ENCODE measurements around the gene HS3ST4.

DNA sequence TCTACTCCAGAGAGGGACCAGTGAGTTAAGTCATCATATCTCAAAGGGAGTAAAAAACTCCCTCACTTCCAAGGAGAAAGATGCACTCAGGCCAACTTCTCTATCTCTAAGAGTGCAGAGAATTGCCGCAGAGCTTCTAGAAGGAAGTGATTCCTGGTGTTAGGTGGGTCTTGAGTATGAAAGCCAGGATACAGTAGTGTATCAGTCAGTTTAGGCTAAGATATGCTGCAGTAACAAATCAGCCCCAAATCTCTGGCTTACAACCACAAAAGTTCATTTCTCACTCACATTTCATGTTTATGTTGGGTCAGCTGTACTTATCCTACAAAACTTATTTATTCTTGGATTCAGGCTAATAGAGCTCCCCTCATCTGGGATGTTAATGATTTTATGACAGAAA, 106.3 kb downstream of the HS3ST4 start:
- TF ChIP-seq, protein P1, sequence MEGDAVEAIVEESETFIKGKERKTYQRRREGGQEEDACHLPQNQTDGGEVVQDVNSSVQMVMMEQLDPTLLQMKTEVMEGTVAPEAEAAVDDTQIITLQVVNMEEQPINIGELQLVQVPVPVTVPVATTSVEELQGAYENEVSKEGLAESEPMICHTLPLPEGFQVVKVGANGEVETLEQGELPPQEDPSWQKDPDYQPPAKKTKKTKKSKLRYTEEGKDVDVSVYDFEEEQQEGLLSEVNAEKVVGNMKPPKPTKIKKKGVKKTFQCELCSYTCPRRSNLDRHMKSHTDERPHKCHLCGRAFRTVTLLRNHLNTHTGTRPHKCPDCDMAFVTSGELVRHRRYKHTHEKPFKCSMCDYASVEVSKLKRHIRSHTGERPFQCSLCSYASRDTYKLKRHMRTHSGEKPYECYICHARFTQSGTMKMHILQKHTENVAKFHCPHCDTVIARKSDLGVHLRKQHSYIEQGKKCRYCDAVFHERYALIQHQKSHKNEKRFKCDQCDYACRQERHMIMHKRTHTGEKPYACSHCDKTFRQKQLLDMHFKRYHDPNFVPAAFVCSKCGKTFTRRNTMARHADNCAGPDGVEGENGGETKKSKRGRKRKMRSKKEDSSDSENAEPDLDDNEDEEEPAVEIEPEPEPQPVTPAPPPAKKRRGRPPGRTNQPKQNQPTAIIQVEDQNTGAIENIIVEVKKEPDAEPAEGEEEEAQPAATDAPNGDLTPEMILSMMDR (IDR thresholded peaks at IDR 0.05), result no peak
- TF ChIP-seq POLR2A (IDR thresholded peaks at IDR 0.05), result no peak

Data from esophagus squamous epithelium (tissue), 4 donors.